MCF 10A (cell line): Measurements from ENCODE around the gene TRIM2. TPM values are rescaled to one million over a fixed set of nuclear protein-coding genes. Genes with fewer than 3 reads are reported as not detected.

Experiments
- BruUV-seq: library from RNA; stranded (reverse); fragments of 400-500 nt; replicated peaks from 2 replicates; lab custom pipeline; 2021; lab: Mats Ljungman, UMichigan
- CTCF ChIA-PET: fragments of 300-600 bp; sonication (Branson Sonifier 250); formaldehyde crosslinking; extraction: SDS; loops from one replicate; lab custom pipeline; 2021; ENCODE audit warnings: antibody characterized with exemption, inconsistent platforms; lab: Yijun Ruan, JAX
- POLR2A ChIA-PET: fragments of 300-600, 350-650 bp; sonication (Branson Sonifier 250); formaldehyde crosslinking; extraction: SDS; loops from one replicate; lab custom pipeline; 2020; ENCODE audit warnings: antibody characterized with exemption, inconsistent platforms; lab: Yijun Ruan, JAX
- DNase-seq: peaks from one replicate; pipeline ENCODE4 v3.0.0-alpha.2; 2018; ENCODE audit not compliant: unreplicated experiment
- H3K27ac Mint-ChIP-seq: one replicate; pipeline ENCODE4 v1.8.0; 2022; ENCODE audit warnings: mild to moderate bottlenecking, low read depth, mixed read lengths; ENCODE audit not compliant: unreplicated experiment
- H3K27me3 Mint-ChIP-seq: one replicate; pipeline ENCODE4 v1.8.0; 2022; ENCODE audit warnings: mixed read lengths; ENCODE audit not compliant: insufficient read depth, unreplicated experiment
- H3K36me3 Mint-ChIP-seq: one replicate; pipeline ENCODE4 v1.8.0; 2022; ENCODE audit warnings: mild to moderate bottlenecking, moderate library complexity, mixed read lengths; ENCODE audit not compliant: insufficient read depth, unreplicated experiment
- H3K4me1 Mint-ChIP-seq: one replicate; pipeline ENCODE4 v1.8.0; 2022; ENCODE audit warnings: mixed read lengths; ENCODE audit not compliant: insufficient read depth, unreplicated experiment
- H3K4me3 Mint-ChIP-seq: one replicate; pipeline ENCODE4 v1.8.0; 2022; ENCODE audit warnings: mild to moderate bottlenecking, moderate library complexity, mixed read lengths; ENCODE audit not compliant: unreplicated experiment
- H3K9me3 Mint-ChIP-seq: one replicate; pipeline ENCODE4 v1.8.0; 2022; ENCODE audit warnings: mixed read lengths; ENCODE audit not compliant: unreplicated experiment
- CTCF ChIP-seq: fragments of 200-600 bp; IDR thresholded peaks from one replicate; pipeline ENCODE4 v1.8.0; 2022; ENCODE audit warnings: antibody characterized with exemption, mild to moderate bottlenecking; ENCODE audit not compliant: unreplicated experiment
- intact Hi-C: fragments of 100-400 bp; cut with micrococcal nuclease; formaldehyde crosslinking; loops from 2 replicates; pipeline ENCODE4 v1.14.1; 2022
- total RNA-seq: library from RNA; stranded (reverse); gene quantifications from 2 replicates; pipeline ENCODE4 v1.2.3, GENCODE V29; 2022

TRIM2 gene
- total RNA-seq, 1 experiment from 2014 or later = 37.2 TPM

- H3K9me3 Mint-ChIP-seq = peaks cover 13% of the 10 kb centered on the region
- no peak for TF ChIP-seq CTCF
- peaks cover 51% of the 10 kb centered on the region for H3K36me3 Mint-ChIP-seq
- H3K27ac Mint-ChIP-seq = no peak overlapping the region
- intact Hi-C loops = no loop called here
- no peak overlapping the region for H3K4me3 Mint-ChIP-seq
- H3K4me1 Mint-ChIP-seq = peaks cover 7% of the 10 kb centered on the region
- ChIA-PET CTCF (interaction anchor here (0.6 to 1.3 kb wide), 4 partner anchors 10 to 159 kb away, joined by 3 to 7 read pairs (median 4); no protein-coding TSS in a partner anchor), POLR2A (interaction anchor here (0.7 kb wide), 1 partner anchor 486 kb away, joined by 3 read pairs; no protein-coding TSS in a partner anchor)
- no peak for DNase-seq
- H3K27me3 Mint-ChIP-seq = no peaks in the 10 kb centered on the region
- no TSS peak for BruUV-seq
Observed at GRCh38 chr4:153295131-153295755, 91.0 kb downstream of the TRIM2 start.

- intact Hi-C loops = no loop called here
- ChIA-PET POLR2A (interaction anchor here (1.5 kb wide), 1 partner anchor 47 kb away, joined by 3 read pairs; no protein-coding TSS in a partner anchor), CTCF (interaction anchor here (0.6 to 2.0 kb wide), 7 partner anchors 9 to 212 kb away, joined by 3 to 7 read pairs (median 4); no protein-coding TSS in a partner anchor)
- no peaks in the 10 kb centered on the region for H3K27me3 Mint-ChIP-seq
- no peak for DNase-seq
- peaks cover 7% of the 10 kb centered on the region for H3K4me1 Mint-ChIP-seq
- no peak overlapping the region for H3K27ac Mint-ChIP-seq
- H3K36me3 Mint-ChIP-seq = peaks cover 57% of the 10 kb centered on the region
- BruUV-seq = no TSS peak
- peaks cover 13% of the 10 kb centered on the region for H3K9me3 Mint-ChIP-seq
- no peak overlapping the region for H3K4me3 Mint-ChIP-seq
- TF ChIP-seq CTCF = no peak
Observed at GRCh38 chr4:153296040-153296823, 92.0 kb downstream of the TRIM2 start.

GRCh38 chr4:153297116-153297515 lies 92.9 kb downstream of the TRIM2 start:
- H3K4me3 Mint-ChIP-seq = no peak overlapping the region
- no peak for DNase-seq
- no peak overlapping the region for H3K27ac Mint-ChIP-seq
- ChIA-PET POLR2A (interaction anchor here (0.7 to 1.5 kb wide), 2 partner anchors 48 to 482 kb away, joined by 3 read pairs; no protein-coding TSS in a partner anchor), CTCF (interaction anchor here (1.2 to 2.0 kb wide), 2 partner anchors 9 to 146 kb away, joined by 4 to 5 read pairs; no protein-coding TSS in a partner anchor)
- H3K9me3 Mint-ChIP-seq = peaks cover 21% of the 10 kb centered on the region
- TF ChIP-seq CTCF = no peak
- no peaks in the 10 kb centered on the region for H3K27me3 Mint-ChIP-seq
- BruUV-seq = no TSS peak
- peaks cover 60% of the 10 kb centered on the region for H3K36me3 Mint-ChIP-seq
- intact Hi-C loops = no loop called here
- peaks cover 7% of the 10 kb centered on the region for H3K4me1 Mint-ChIP-seq

- TF ChIP-seq CTCF = no peak
- no TSS peak for BruUV-seq
- H3K27ac Mint-ChIP-seq = no peak overlapping the region
- intact Hi-C loops = loop anchor here (10.0 kb wide), 1 partner anchor 466 kb away; no protein-coding TSS in a partner anchor
- no peaks in the 10 kb centered on the region for H3K4me1 Mint-ChIP-seq
- no peak overlapping the region for H3K4me3 Mint-ChIP-seq
- DNase-seq = no peak
- H3K27me3 Mint-ChIP-seq = no peaks in the 10 kb centered on the region
- peaks cover 24% of the 10 kb centered on the region for H3K36me3 Mint-ChIP-seq
- ChIA-PET CTCF (interaction anchor here (0.9 to 4.3 kb wide), 3 partner anchors 166 to 184 kb away, joined by 3 to 20 read pairs (median 3); no protein-coding TSS in a partner anchor), POLR2A (interaction anchor here (1.0 kb wide), 1 partner anchor 33 kb away, joined by 3 read pairs; no protein-coding TSS in a partner anchor)
- H3K9me3 Mint-ChIP-seq = no peaks in the 10 kb centered on the region
Observed at GRCh38 chr4:153310793-153311192, 106.5 kb downstream of the TRIM2 start.
